GM10266 (cell line): ENCODE measurements around the gene MT2A.
"Not testable (repeated sequence)": the region's sequence is repeated elsewhere in the genome, so short reads cannot be mapped to it uniquely, and the experiment has no call there.

Source experiments
- DNase-seq: peaks from one replicate; pipeline ENCODE4 v3.0.0; 2012; ENCODE audit errors: extremely low spot score
- TF ChIP-seq, protein P1 (sequence below): IDR thresholded peaks from 2 replicates; pipeline ENCODE4 v1.5.1; 2012; ENCODE audit warnings: mild to moderate bottlenecking, low read depth; ENCODE audit not compliant: control insufficient read depth, insufficient read depth; ENCODE audit errors: missing control alignments

MT2A gene

GRCh38 chr16:56614549-56614991 is 6.2 kb downstream of the MT2A start:
- DNase-seq, result no peak
- TF ChIP-seq, protein P1, sequence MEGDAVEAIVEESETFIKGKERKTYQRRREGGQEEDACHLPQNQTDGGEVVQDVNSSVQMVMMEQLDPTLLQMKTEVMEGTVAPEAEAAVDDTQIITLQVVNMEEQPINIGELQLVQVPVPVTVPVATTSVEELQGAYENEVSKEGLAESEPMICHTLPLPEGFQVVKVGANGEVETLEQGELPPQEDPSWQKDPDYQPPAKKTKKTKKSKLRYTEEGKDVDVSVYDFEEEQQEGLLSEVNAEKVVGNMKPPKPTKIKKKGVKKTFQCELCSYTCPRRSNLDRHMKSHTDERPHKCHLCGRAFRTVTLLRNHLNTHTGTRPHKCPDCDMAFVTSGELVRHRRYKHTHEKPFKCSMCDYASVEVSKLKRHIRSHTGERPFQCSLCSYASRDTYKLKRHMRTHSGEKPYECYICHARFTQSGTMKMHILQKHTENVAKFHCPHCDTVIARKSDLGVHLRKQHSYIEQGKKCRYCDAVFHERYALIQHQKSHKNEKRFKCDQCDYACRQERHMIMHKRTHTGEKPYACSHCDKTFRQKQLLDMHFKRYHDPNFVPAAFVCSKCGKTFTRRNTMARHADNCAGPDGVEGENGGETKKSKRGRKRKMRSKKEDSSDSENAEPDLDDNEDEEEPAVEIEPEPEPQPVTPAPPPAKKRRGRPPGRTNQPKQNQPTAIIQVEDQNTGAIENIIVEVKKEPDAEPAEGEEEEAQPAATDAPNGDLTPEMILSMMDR, result no peak

GRCh38 chr16:56615353-56615752 is 7.0 kb downstream of the MT2A start:
- no peak for DNase-seq

DNA sequence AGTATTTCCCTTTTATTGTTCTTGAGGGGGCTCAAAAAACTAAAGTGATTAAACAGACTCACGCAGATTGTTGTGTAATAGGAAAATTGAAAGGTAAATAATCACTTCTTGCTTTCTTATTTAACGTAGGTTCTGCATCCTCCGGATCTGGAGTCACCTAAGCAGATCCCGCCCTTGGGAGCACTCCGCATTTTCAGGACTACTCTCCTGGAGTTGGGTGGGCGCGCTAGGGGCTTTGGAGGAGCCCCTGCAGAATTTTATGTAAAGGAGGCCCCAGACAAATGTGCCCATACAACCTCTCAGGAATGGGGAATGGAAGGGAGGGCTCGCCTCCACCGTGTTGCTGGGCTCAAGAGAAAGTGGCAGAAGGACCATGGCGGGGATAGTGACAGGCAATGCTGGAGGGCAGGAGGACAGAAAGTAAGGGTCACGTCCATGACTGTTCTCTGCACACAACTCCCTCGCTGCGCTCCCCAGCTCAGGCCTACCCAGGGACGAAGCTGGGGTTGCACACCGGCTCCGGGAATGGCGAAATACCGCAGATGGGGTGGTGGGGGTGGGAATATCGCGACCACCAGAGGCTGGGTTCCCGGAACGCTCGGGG is 8.3 kb downstream of the MT2A start:
- no peak for DNase-seq
- TF ChIP-seq, protein P1, result no peak

More at GRCh38 chr16:56615353-56615752, 7.0 kb downstream of the MT2A start:
- TF ChIP-seq, protein P1, result no peak

DNA sequence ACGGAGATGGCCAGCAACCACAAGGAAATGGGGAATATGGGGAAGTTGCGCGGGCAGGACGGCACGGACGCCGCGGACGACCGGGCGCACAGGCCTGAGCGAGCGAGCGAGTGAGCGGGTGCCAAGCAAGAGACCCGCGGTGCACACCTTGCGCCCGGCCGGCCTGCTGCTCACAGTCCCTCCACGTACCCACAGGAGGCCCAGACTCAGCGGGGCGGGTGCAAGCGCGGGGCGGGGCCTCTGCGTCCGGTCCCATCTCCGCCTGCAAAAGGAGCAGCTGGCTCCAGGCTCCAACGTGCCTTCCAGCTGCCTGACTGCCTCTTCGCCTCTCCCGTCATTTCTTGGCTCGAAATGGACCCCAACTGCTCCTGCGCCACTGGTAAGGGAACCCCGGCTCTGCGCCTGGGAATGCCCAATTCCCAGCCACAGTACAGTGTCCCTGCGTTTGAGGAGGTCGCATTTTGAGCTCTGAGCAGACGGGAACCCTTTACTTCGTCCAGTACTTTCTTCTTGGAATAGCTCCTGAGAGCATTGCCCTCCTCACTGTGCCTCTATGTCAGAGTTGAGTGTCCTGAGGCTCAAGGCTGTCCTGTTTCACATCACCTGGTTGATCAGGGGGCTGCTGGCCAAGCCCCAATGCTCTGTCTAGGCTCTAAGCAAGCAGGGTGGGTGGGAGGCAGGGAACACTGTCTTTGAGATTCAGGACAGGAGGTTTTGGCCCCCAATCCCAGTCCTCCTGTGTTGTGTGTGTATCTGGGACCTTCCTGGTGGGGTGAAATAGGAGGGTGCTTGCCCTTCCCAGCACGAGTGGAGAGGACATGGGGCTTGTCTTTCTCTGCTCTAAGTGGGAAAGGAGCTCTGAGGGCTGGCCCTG is 9.1 kb downstream of the MT2A start:
- DNase-seq, result no peak
- TF ChIP-seq, protein P1, result no peak

DNA sequence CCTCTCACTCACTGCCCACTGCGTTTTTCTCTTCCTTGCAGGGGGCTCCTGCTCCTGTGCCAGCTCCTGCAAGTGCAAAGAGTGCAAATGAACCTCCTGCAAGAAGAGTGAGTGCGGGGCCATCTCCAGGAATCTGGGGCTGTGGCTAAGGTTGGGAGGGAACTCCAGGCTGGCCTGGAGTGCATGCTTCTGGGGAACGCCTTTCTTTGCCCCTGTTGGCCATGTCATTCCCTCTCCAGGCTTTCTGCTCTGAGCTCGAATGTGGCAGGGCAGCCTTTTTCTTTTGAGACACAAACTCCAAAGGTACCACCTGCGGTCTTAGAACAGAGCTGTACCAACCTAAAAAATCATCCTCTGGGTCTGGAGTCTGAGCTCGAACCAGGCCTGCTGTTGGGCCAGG is 9.8 kb downstream of the MT2A start:
- no peak for DNase-seq
- TF ChIP-seq, protein P1, result no peak

GRCh38 chr16:56620339-56620897 is 12.0 kb downstream of the MT2A start:
- TF ChIP-seq, protein P1, result no peak
- no peak for DNase-seq

GRCh38 chr16:56621665-56622445 is 13.5 kb downstream of the MT2A start:
- not testable (repeated sequence) for DNase-seq

GRCh38 chr16:56623184-56623583 is 14.8 kb downstream of the MT2A start:
- not testable (repeated sequence) for DNase-seq
